HG02642 (cell line): ENCODE measurements around the gene OS9.

Experiments used
- ATAC-seq: cut with Tn5 transposase; IDR thresholded peaks from one replicate; pipeline ENCODE4 v1.9.1; 2021; ENCODE audit warnings: mild to moderate bottlenecking; ENCODE audit not compliant: unreplicated experiment, poor library complexity

Gene OS9

DNA sequence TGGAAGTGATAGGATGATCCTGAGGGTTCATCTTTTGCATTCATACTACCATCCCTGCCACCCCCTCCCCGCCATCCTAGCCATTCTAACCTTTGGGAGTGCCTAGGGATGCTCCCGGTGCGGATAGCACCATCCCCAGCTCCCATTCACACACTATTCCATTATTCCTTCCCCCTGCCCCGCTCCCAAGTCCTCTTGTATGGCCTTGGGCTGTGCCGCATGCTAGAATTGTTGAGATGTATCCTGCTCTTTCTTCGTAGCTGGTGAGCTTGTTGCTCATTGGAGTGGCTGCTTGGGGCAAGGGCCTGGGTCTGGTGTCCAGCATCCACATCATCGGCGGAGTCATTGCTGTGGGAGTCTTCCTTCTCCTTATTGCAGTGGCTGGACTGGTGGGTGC lies 51.6 kb downstream of the OS9 start:
- no peak for ATAC-seq

DNA sequence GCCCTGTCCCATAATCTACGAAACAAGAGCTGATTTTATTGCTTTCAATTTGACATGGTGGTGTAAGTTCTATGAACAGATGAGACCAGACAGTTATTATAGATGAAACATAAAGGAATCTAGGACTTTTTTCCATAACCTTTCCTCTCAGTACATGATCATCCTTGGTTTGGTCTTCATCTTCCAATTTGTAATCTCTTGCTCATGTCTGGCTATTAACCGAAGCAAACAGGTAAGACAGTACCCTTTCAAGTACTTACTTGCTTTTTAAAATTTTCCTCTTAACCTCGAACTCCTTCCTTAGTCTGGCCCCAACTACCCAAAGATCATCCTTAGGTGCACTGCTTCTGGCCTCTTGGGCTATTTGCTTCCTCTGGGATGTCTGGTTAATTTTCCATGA lies 52.1 kb downstream of the OS9 start:
- no peak for ATAC-seq

DNA sequence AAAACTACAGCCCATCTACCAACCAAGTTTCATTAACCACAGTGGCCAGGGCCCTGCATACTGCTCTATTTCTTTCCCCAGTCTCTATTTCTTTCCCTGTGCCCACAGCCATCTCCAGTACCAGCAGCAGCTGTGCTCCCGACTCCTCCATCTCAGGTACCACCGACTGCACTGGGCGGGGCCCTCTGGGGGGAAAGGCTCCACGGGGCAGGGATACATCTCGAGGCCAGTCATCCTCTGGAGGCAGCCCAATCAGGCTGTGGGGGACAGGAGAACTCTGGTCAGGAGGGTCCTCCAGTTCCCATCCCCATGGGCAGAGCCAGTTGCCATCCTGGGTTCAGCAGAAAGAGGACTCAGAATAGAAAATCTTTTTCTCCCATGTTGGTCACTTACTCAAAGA lies 55.1 kb downstream of the OS9 start:
- no peak for ATAC-seq

DNA sequence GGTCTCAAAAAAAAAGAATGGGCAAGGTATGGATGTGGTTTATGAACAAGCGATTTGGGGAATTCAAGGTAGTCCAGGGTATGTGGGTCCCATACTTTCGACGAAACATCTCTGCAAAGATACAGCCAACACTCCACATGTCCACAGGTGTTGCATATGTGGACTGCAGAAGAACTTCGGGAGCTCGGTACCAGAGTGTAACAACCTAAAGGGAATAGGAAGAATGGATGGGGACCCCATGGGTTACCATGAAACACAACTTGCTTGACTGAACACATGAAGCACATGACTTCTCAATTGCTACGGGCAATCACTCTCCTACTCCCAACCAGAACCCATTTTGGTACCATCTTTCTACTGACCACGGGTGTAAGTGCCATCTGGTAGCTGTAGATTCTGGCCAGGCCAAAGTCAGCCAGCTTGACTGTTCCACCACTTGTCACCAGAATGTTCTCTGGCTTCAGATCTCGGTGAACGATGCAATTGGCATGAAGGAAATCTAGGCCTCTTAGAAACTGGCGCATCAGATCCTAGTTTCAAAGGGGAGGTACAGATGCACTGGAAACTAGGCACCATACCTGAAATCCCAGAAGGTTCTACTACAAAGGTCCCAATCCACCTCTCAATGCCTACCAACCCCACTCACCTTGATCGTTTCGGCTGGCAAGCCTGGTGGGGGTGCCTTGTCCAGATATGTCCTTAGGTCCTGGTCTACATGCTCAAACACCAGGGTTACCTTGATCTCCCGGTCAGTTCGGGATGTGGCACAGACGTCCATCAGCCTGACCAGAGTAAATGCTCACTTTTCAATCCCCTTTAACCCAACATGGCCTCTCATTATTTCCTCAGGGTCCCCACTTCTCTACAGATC lies 56.9 kb downstream of the OS9 start:
- no peak for ATAC-seq

DNA sequence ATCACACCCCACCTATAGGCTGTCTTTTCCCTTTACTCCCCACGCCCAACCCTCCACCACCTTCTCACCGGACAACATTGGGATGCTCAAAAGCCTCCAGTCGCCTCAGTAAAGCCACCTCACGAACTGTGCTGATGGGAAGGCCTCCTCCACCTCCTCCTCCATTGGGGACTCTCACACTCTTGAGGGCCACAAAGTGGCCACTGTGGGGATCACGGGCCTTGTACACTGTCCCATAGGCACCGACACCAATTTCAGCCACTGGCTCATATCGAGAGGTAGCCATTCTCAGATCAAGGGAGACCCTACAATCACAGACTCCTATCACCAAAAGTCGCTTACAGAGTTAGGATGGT lies 57.5 kb downstream of the OS9 start:
- no peak for ATAC-seq

DNA sequence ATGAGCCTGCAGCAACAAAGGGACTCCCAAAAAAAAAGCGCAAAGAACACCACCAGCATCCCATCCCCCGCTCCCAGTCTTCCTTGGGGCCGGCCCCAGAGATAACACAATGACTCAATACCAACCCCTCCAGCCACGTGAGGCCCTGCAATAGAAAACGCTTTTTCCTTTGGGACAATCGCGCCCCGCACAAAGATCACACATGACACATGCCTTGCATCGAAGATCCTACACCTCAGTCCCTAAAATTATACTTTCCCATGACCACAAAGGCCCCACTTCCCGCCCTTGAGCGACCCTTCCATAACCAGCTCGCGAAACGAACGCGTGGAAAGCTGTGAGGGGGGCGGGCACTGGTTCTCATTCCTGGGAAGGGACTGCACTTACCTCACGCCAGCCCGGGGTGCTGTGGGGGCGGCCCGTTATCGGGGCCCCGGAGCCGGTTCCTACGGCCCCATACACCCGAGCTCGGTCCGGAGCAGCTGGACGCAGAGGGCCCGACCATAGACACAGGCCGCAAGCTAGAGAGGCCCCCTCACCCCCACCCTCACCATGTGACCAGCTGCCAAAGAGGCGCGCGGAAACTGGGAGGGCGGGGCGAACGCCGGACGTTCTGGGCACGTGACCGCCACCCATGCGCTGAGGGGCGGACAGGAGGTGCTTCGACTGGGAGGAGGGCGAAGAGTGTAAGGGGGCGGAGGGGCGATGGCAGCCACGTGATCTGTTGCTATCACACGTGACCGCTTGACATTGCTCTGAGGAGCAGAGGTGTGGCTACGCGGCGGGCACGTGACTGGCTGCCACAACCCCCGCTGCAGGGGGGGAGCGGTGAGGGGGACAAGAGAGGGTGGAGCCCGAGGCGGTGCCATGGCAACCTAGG lies 58.1 kb downstream of the OS9 start, which contains the start of gene CDK4:
Gene CDK4 (minus strand): TSS at position 523 of the 880 bp plus-strand sequence. CDS start 593 bp downstream, outside the sequence.
- peak; percentile 82 for ATAC-seq

- no peak for ATAC-seq
Measured at GRCh38 chr12:57752668-57753000, 58.7 kb downstream of the OS9 start.

DNA sequence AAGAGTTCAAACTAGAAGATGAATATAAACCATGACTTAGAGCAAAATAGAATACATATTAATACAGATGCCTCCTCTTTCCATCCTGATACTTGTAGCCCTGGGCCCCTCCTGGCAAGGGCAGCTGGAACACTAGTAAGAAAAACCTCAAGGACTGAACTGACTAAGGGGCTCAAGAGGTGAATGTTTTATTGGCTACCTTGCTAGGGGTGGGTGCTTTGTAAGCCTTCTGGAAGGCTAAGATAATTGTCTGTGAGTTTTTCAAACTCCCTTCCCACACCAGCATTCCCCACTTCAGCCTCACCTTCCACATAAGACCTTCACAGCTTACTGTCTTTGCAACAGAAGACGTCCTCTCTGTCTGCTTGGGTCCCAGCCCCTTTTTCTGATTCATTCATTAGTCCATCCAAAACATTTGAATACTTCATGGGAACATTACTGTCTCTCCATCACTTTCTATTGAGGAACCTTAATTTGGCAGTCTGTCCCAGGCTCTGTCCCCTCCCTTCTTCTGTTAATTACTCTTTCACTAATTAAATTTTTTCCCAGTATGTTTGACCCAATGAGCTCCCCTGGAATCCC lies 59.9 kb downstream of the OS9 start:
- no peak for ATAC-seq

DNA sequence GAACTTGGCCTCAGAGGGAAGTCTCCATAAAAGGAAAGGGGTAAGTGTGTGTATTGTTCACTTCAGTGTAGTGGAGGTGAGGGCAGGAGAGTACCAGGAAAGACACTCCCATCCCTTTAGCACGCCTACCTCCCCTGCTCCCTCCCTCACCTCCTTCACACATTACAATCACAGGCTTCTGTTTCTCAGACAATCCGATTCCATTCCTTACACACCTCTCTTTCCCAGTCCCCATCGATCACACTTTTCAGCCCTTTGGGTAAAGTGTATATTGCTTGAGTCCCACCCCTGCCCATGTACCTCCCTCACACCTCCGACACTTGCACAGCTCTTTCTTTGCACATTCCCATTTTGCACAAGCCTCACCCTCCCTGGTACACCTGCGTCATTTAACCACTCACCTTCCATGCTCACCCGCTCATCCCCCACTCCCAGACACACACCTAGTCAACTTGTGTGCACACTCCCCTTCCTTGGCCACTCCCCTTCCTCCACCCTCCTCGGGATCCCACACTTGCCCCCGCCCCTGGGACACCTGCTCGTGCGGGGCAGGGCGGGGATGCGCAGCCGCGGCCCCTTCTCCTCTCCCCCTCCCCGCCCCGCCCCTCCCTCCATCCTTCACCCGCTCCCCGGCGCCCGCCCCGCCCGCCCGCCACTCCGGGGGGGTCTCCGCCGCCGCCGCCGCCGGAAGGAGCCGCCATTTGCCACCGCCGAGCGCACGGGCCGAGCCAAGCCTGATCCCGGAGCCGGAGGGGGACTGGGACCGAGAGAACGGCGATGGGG lies 60.7 kb downstream of the OS9 start, which contains the start of gene MARCHF9:
Gene MARCHF9 (plus strand): TSS at position 693 of the 783 bp plus-strand sequence. CDS start 426 bp downstream, outside the sequence.
- ATAC-seq = peak; percentile 34

- ATAC-seq = no peak
Measured at GRCh38 chr12:57755194-57755453, 61.2 kb downstream of the OS9 start.

DNA sequence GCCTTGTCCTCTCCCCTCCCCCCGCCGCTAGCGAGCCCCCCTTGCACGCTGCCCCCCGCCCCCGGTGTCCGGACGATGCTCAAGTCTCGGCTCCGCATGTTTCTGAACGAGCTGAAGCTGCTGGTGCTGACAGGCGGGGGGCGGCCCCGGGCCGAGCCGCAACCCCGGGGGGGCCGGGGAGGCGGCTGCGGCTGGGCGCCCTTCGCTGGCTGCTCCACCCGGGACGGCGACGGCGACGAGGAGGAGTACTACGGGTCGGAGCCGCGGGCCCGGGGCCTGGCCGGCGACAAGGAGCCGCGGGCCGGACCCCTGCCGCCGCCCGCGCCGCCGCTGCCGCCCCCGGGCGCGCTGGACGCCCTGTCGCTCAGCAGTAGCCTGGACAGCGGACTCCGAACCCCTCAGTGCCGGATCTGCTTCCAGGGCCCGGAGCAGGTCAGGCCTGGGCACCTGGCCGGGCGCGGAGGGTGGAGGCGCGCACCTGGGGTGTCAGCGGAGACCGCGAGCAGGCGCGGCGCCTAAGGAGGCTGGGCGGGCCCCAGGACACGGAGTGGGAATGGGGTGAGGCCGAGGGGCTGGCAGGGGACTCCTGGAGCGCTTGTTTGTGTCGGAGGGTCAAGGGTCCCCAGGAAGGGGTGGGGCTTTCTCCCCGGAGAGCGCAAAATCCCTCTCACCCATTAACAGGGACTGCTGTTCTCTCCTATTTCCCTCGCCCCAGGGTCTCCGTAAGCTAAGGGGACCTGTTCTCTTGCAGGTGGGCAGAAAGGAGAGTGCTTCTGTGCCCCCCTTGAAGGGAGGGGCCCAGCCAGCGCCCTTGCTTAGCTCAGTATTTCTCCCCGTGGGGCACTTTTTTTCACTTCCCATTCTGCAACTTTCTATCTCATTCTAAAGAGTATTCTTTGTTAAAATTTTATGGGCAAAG lies 61.8 kb downstream of the OS9 start:
- no peak for ATAC-seq

GRCh38 chr12:57756406-57757341 lies 62.7 kb downstream of the OS9 start:
- peak; percentile 16 for ATAC-seq

GRCh38 chr12:57757771-57758170 lies 63.8 kb downstream of the OS9 start:
- no peak for ATAC-seq

DNA sequence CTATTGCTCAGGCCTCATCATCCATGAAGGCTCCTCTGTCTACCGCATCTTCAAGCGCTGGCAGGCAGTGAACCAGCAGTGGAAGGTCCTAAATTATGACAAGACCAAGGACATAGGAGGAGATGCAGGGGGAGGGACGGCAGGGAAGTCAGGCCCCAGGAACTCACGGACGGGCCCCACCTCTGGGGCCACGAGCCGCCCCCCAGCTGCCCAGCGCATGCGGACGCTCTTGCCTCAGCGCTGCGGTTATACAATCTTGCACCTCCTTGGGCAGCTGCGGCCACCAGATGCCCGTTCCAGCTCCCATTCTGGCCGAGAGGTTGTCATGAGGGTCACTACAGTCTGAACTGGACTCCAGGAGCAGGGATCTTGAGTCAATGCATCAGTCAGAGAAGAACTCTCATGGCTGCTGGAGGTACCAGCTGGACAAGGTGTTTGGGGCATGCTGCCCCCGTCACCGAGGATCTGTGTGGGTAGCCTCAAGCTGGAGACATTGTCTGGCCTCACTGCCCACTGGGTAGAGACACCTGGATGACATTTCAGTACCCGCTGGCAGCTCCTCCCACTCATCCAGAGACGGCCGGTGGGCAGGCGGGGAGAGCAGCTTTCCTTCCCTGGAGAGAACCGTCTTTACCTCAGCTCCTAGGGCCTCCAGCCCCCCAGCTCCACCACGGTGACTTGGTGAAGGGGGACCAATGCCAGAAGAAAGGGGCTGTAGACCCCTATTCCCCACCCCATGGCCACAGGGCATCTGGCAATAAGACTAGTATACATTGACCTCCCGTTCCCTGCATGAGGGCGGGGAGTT lies 64.8 kb downstream of the OS9 start:
- no peak for ATAC-seq

GRCh38 chr12:57759360-57759980 lies 65.5 kb downstream of the OS9 start:
- ATAC-seq = no peak

DNA sequence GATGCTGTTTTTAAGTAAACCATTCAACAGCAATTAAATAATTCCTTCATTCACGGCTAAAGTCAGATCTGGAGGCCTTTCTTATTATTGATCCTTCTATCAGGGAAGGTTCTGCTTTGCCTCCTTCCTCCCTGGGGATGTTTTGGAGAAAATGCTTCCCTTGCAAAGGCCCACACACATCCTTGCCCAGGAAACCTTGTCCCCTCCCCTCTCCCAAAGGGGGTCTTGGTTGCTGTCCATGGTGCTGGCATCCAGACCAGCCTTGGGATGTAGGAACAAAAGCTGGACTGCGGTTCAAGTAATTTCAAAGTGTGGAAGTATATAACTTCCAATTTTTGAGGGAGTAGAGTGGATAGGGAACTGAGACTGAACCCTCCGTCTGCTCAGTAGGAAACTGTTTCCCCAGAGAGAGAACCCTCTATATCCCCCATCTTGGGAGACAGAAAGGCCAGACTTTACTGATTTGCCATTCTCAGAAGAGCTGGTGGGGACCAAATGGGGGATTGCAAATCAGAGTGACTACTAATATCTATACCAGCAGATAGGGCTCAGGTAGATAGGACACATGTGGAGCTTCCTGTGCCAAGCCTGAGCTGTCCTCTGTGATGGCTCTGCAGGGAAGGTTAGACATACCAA lies 66.5 kb downstream of the OS9 start:
- ATAC-seq = no peak
